Measurements from ENCODE around the gene COA8.

GRCh38 chr14:103543140-103543539, 19.6 kb upstream of the COA8 start:
- TF ChIP-seq POLR2A (IDR thresholded peaks at IDR 0.05; ENCODE audit: low read depth) (no peak), CTCF (IDR thresholded peaks at IDR 0.05) (no peak), EP300 (IDR thresholded peaks at IDR 0.05) (no peak), POLR2AphosphoS5 (IDR thresholded peaks at IDR 0.05) (no peak)
